Astrocyte (in vitro differentiated cells and primary cell): ENCODE data around the gene TMEM151A. TPM values are rescaled to one million over a fixed set of nuclear protein-coding genes. Genes with fewer than 3 reads are reported as not detected.
A peak's percentile ranks its signal among the peaks of the same experiment; 100 is the strongest.

ENCODE experiments used
- DNase-seq: peaks from one replicate; pipeline ENCODE4 v3.0.0-alpha.2; 2010; ENCODE audit warnings: low read depth
- FAIRE-seq: peaks from 2 replicates; lab custom pipeline; 2011; peaks lifted over from hg19 to GRCh38; lab: Jason Lieb, UNC
- H2AFZ ChIP-seq: 2 replicates; pipeline ENCODE4 v1.6.0; 2012; ENCODE audit warnings: low read depth, low read length, inconsistent platforms
- H3K27ac ChIP-seq: 2 replicates; pipeline ENCODE4 v1.5.1; 2011; ENCODE audit warnings: low read depth, low read length, inconsistent platforms
- H3K27me3 ChIP-seq: 2 replicates; pipeline ENCODE4 v1.6.0; 2011; ENCODE audit warnings: low read length, inconsistent platforms; ENCODE audit not compliant: insufficient read depth
- H3K36me3 ChIP-seq: 2 replicates; pipeline ENCODE4 v1.5.1; 2011; ENCODE audit warnings: low read length, inconsistent platforms; ENCODE audit not compliant: insufficient read depth
- H3K4me1 ChIP-seq: 2 replicates; pipeline ENCODE4 v1.5.1; 2011; ENCODE audit warnings: low read length, inconsistent platforms; ENCODE audit not compliant: insufficient read depth
- H3K4me2 ChIP-seq: 2 replicates; pipeline ENCODE4 v1.6.0; 2012; ENCODE audit warnings: low read length, inconsistent platforms
- H3K4me3 ChIP-seq: 2 replicates; pipeline ENCODE4 v1.5.1; 2011; ENCODE audit warnings: low read depth, mild to moderate bottlenecking, low read length, inconsistent platforms; ENCODE audit not compliant: insufficient read depth
- H3K79me2 ChIP-seq: 2 replicates; pipeline ENCODE4 v1.6.0; 2012; ENCODE audit warnings: mild to moderate bottlenecking, low read length, inconsistent platforms; ENCODE audit not compliant: insufficient read depth
- H3K9ac ChIP-seq: 2 replicates; pipeline ENCODE4 v1.6.0; 2012; ENCODE audit warnings: mild to moderate bottlenecking, low read length, inconsistent platforms
- H3K9me3 ChIP-seq: 2 replicates; pipeline ENCODE4 v1.5.1; 2012; ENCODE audit warnings: low read depth, mild to moderate bottlenecking, low read length, inconsistent platforms; ENCODE audit not compliant: insufficient read depth
- H4K20me1 ChIP-seq: 2 replicates; pipeline ENCODE4 v1.6.0; 2012; ENCODE audit warnings: low read length, inconsistent platforms; ENCODE audit not compliant: insufficient read depth
- H3K27ac Mint-ChIP-seq: one replicate; pipeline ENCODE4 v1.8.0; 2021; ENCODE audit warnings: mild to moderate bottlenecking, mixed read lengths; ENCODE audit not compliant: unreplicated experiment
- H3K27me3 Mint-ChIP-seq: one replicate; pipeline ENCODE4 v1.8.0; 2021; ENCODE audit warnings: low read depth, mixed read lengths; ENCODE audit not compliant: unreplicated experiment
- H3K36me3 Mint-ChIP-seq: one replicate; pipeline ENCODE4 v1.8.0; 2021; ENCODE audit warnings: low read depth, mixed read lengths; ENCODE audit not compliant: unreplicated experiment
- H3K4me1 Mint-ChIP-seq: one replicate; pipeline ENCODE4 v1.8.0; 2021; ENCODE audit warnings: low read depth, mixed read lengths; ENCODE audit not compliant: unreplicated experiment
- H3K4me3 Mint-ChIP-seq: one replicate; pipeline ENCODE4 v1.8.0; 2021; ENCODE audit warnings: mild to moderate bottlenecking, moderate library complexity, mixed read lengths; ENCODE audit not compliant: unreplicated experiment
- H3K9me3 Mint-ChIP-seq: one replicate; pipeline ENCODE4 v1.8.0; 2021; ENCODE audit warnings: mild to moderate bottlenecking, mixed read lengths; ENCODE audit not compliant: unreplicated experiment
- EZH2 ChIP-seq: IDR thresholded peaks from 2 replicates; pipeline ENCODE4 v1.6.1; 2012; ENCODE audit warnings: mild to moderate bottlenecking, low read length, inconsistent platforms; ENCODE audit not compliant: insufficient read depth
- total RNA-seq: library from RNA; stranded (reverse); gene quantifications from 2 replicates; pipeline ENCODE4 v1.2.1, GENCODE V29; 2021
- TF ChIP-seq, protein P1 (sequence below): IDR thresholded peaks from 2 replicates; pipeline ENCODE4 v1.5.1; 2011; ENCODE audit warnings: low read depth, mild to moderate bottlenecking, inconsistent platforms, low read length, moderate library complexity; ENCODE audit not compliant: insufficient read depth

TMEM151A gene
- total RNA-seq, 1 donor from 2014 or later, result 2.0 TPM

DNA sequence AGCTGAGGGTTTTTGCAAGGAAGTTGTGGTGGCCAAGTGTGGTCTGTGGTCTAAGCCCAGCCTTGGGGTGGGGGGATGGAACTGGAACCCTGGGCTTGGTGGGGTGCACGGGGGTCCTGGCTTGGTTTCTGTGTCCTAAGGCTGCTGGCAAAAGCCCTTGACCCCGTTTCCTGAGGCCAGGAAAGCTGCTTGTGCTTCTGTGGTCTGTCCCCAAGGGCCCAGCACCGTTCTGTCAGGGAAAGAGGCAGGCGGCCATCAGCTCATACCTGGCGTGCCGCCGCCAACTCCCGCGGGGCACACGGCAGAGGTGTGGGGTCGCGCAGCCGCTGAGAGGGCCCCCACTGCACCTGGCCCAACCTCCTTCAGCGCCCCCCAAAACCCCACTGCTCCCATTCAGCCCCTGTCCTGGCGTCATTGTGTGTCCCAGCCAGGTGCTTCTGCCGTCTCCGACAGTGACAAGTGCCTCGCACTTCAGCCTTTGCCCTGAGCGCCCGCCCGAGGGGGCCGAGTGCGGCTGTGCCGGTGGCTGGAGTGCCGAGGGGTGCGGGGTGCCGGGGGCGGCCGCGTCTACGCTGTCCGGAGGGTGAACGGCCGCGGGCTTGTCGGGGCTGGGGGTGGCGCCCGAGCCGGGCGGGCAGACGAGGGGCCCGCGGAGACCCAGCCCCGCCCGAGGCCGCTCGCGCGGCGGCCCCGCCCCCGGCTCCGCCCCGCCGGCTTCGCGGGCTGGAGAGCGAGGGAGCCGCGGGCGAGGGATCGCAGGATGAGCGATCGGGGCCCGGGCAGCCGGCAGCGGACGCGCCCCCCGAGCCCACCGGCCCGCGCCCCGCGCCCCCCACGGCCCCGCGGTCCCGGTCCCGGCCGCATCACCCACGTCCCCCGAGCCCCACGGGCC is 14.0 kb upstream of the TMEM151A start, which contains the start of gene CNIH2:
CNIH2 (plus strand) TSS at position 705 of the 892 bp plus-strand sequence. CDS start 282 bp downstream, outside the sequence.
- no peak for FAIRE-seq
- peaks cover 4% of the 10 kb centered on the region for H3K79me2 ChIP-seq
- no peaks in the 10 kb centered on the region for H3K27me3 ChIP-seq
- Mint-ChIP-seq H3K36me3 (peaks cover 14% of the 10 kb centered on the region), H3K27me3 (no peaks in the 10 kb centered on the region), H3K27ac (peak within 1 kb of the TSS; percentile 66), H3K9me3 (no peaks in the 10 kb centered on the region), H3K4me1 (peaks cover 8% of the 10 kb centered on the region), H3K4me3 (peak within 1 kb of the TSS; percentile 82)
- H4K20me1 ChIP-seq, result peaks cover 63% of the 10 kb centered on the region
- TF ChIP-seq, protein P1, sequence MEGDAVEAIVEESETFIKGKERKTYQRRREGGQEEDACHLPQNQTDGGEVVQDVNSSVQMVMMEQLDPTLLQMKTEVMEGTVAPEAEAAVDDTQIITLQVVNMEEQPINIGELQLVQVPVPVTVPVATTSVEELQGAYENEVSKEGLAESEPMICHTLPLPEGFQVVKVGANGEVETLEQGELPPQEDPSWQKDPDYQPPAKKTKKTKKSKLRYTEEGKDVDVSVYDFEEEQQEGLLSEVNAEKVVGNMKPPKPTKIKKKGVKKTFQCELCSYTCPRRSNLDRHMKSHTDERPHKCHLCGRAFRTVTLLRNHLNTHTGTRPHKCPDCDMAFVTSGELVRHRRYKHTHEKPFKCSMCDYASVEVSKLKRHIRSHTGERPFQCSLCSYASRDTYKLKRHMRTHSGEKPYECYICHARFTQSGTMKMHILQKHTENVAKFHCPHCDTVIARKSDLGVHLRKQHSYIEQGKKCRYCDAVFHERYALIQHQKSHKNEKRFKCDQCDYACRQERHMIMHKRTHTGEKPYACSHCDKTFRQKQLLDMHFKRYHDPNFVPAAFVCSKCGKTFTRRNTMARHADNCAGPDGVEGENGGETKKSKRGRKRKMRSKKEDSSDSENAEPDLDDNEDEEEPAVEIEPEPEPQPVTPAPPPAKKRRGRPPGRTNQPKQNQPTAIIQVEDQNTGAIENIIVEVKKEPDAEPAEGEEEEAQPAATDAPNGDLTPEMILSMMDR, result no peak
- TF ChIP-seq EZH2, result no peak
- peaks cover 23% of the 10 kb centered on the region for H3K36me3 ChIP-seq
- H3K9ac ChIP-seq, result peak within 1 kb of the TSS; percentile 59
- peaks cover 18% of the 10 kb centered on the region for H3K4me1 ChIP-seq
- peak within 1 kb of the TSS; percentile 84 for H3K4me2 ChIP-seq
- peak within 1 kb of the TSS; percentile 10 for H3K4me3 ChIP-seq
- no peak within 1 kb of the TSS for H3K27ac ChIP-seq
- H2AFZ ChIP-seq, result no peak within 1 kb of the TSS
- H3K9me3 ChIP-seq, result no peaks in the 10 kb centered on the region
- DNase-seq, result no peak

DNA sequence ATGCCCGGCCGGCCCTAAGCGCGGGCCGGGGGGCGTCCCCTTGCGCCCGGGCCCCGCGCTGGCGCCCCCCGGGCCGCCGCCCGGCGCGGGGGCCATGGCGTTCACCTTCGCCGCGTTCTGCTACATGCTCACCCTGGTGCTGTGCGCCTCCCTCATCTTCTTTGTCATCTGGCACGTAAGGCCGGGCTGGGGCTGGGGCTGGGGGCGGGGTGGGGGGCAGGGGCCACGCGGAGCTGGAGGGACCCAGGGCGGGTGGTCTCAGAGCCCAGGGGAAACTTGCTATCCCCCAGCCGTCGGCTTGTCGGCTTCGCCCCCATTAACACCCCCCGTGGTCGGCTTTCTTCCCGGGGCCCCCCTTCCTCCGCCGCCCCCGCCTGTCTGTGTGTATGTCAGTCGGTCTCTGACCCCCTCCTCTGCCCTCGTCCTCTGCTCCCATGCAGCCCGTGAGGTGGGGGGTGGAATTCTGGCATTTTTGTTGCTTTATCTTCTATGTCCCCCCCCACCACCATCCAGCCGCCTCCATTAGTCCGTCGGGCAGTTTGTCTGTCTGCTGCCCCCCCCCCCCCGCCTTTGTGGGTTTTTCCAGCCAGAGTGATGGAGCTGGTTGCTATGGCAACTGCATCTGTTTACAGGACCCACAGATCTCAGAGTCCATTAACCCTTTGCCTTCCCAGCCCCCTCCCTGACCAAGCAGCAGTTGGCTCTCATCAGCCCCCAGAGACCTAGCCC is 13.2 kb upstream of the TMEM151A start:
- Histone ChIP-seq H3K9me3 (no peaks in the 10 kb centered on the region), H3K9ac (peak overlapping the region; percentile 27), H3K27me3 (no peaks in the 10 kb centered on the region), H3K36me3 (peaks cover 15% of the 10 kb centered on the region), H3K4me1 (peaks cover 18% of the 10 kb centered on the region), H2AFZ (no peak overlapping the region), H4K20me1 (peaks cover 66% of the 10 kb centered on the region), H3K79me2 (no peaks in the 10 kb centered on the region), H3K27ac (no peak overlapping the region), H3K4me3 (no peak overlapping the region), H3K4me2 (peak overlapping the region; percentile 84)
- Mint-ChIP-seq H3K4me3 (peak overlapping the region; percentile 82), H3K9me3 (no peaks in the 10 kb centered on the region), H3K27me3 (no peaks in the 10 kb centered on the region), H3K4me1 (peaks cover 4% of the 10 kb centered on the region), H3K36me3 (peaks cover 10% of the 10 kb centered on the region), H3K27ac (peak overlapping the region; percentile 58)
- TF ChIP-seq EZH2, result no peak
- TF ChIP-seq, protein P1, result no peak
- DNase-seq, result no peak
- FAIRE-seq, result no peak
